ENCODE data around the gene SAG.

- no peak for TF ChIP-seq POLR2A (IDR thresholded peaks at IDR 0.05; ENCODE audit: low read depth, low read length)
- TF ChIP-seq POLR2AphosphoS5 (IDR thresholded peaks at IDR 0.05; ENCODE audit: insufficient read depth, low read depth, low read length) = no peak
- TF ChIP-seq, protein P1, sequence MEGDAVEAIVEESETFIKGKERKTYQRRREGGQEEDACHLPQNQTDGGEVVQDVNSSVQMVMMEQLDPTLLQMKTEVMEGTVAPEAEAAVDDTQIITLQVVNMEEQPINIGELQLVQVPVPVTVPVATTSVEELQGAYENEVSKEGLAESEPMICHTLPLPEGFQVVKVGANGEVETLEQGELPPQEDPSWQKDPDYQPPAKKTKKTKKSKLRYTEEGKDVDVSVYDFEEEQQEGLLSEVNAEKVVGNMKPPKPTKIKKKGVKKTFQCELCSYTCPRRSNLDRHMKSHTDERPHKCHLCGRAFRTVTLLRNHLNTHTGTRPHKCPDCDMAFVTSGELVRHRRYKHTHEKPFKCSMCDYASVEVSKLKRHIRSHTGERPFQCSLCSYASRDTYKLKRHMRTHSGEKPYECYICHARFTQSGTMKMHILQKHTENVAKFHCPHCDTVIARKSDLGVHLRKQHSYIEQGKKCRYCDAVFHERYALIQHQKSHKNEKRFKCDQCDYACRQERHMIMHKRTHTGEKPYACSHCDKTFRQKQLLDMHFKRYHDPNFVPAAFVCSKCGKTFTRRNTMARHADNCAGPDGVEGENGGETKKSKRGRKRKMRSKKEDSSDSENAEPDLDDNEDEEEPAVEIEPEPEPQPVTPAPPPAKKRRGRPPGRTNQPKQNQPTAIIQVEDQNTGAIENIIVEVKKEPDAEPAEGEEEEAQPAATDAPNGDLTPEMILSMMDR (IDR thresholded peaks at IDR 0.05; ENCODE audit: extremely low read depth in 1 of 2, insufficient read depth in 1 of 2, low read depth in 1 of 2, low read length in 2 of 2) = no peak
- TF ChIP-seq, protein P2, sequence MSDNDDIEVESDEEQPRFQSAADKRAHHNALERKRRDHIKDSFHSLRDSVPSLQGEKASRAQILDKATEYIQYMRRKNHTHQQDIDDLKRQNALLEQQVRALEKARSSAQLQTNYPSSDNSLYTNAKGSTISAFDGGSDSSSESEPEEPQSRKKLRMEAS (IDR thresholded peaks at IDR 0.05; ENCODE audit: insufficient read depth, insufficient read length) = no peak
- TF ChIP-seq EZH2 (IDR thresholded peaks at IDR 0.05; ENCODE audit: borderline replicate concordance, low read depth, low read length, severe bottlenecking) = no peak
- TF ChIP-seq GATA2 (IDR thresholded peaks at IDR 0.05; ENCODE audit: insufficient read depth, insufficient read length, low read depth, low read length) = no peak
Measured at GRCh38 chr2:233270951-233271350, 36.7 kb upstream of the SAG start.
